HEK293 (cell line): ENCODE data around the gene MSI2.

Experiments used
- IKZF3 ChIP-seq: fragments of 450-650 bp; IDR thresholded peaks from 2 replicates; pipeline ENCODE4 v1.5.0; 2018; ENCODE audit warnings: missing biosample characterization, mild to moderate bottlenecking, missing genetic modification characterization, moderate library complexity
- MEIS1 ChIP-seq: sonication (generic); formaldehyde crosslinking; IDR thresholded peaks from 2 replicates; pipeline ENCODE4 v1.8.1; 2022; ENCODE audit warnings: missing genetic modification reagents, mild to moderate bottlenecking, borderline replicate concordance
- MZF1 ChIP-seq: fragments of 450-650 bp; formaldehyde crosslinking; IDR thresholded peaks from 2 replicates; pipeline ENCODE4 v1.5.1; 2017; ENCODE audit warnings: missing biosample characterization, missing genetic modification characterization, borderline replicate concordance
- PRDM1 ChIP-seq: fragments of 450-650 bp; formaldehyde crosslinking; IDR thresholded peaks from 2 replicates; pipeline ENCODE4; 2016; ENCODE audit warnings: missing biosample characterization, missing genetic modification characterization
- PRDM10 ChIP-seq: fragments of 450-650 bp; formaldehyde crosslinking; IDR thresholded peaks from 2 replicates; pipeline ENCODE4 v1.5.1; 2016; ENCODE audit warnings: missing biosample characterization, missing genetic modification characterization
- SCRT1 ChIP-seq: fragments of 450-650 bp; formaldehyde crosslinking; IDR thresholded peaks from 2 replicates; pipeline ENCODE4 v1.5.1; 2016; ENCODE audit warnings: missing biosample characterization, missing genetic modification characterization, borderline replicate concordance
- SP3 ChIP-seq: fragments of 450-650 bp; formaldehyde crosslinking; IDR thresholded peaks from 2 replicates; pipeline ENCODE4 v1.5.1; 2016; ENCODE audit warnings: missing biosample characterization, missing genetic modification characterization
- YY2 ChIP-seq: fragments of 450-650 bp; formaldehyde crosslinking; IDR thresholded peaks from 2 replicates; pipeline ENCODE4 v1.5.1; 2016; ENCODE audit warnings: missing biosample characterization, missing genetic modification characterization
- ZBTB26 ChIP-seq: fragments of 450-650 bp; formaldehyde crosslinking; optimal IDR thresholded peaks from 2 replicates; pipeline ENCODE3; 2016; ENCODE audit warnings: missing biosample characterization, mild to moderate bottlenecking, missing genetic modification characterization
- ZBTB49 ChIP-seq: fragments of 450-650 bp; formaldehyde crosslinking; IDR thresholded peaks from 2 replicates; pipeline ENCODE4 v1.5.1; 2016; ENCODE audit warnings: missing biosample characterization, missing genetic modification characterization, low read depth
- ZIC2 ChIP-seq: fragments of 450-650 bp; formaldehyde crosslinking; IDR thresholded peaks from 2 replicates; pipeline ENCODE4 v1.5.1; 2016; ENCODE audit warnings: missing biosample characterization, missing genetic modification characterization
- ZNF169 ChIP-seq: fragments of 450-650 bp; formaldehyde crosslinking; IDR thresholded peaks from 2 replicates; pipeline ENCODE4 v1.5.1; 2016; ENCODE audit warnings: missing biosample characterization, missing genetic modification characterization
- ZNF19 ChIP-seq: fragments of 450-650 bp; formaldehyde crosslinking; IDR thresholded peaks from 2 replicates; pipeline ENCODE4; 2016; ENCODE audit warnings: missing biosample characterization, missing genetic modification characterization, low read depth
- ZNF23 ChIP-seq: fragments of 450-650 bp; formaldehyde crosslinking; IDR thresholded peaks from 2 replicates; pipeline ENCODE4 v1.5.1; 2016; ENCODE audit warnings: missing biosample characterization, missing genetic modification characterization, borderline replicate concordance
- ZNF280D ChIP-seq: fragments of 450-650 bp; formaldehyde crosslinking; IDR thresholded peaks from 2 replicates; pipeline ENCODE4 v1.5.1; 2016; ENCODE audit warnings: missing biosample characterization, missing genetic modification characterization
- ZNF292 ChIP-seq: fragments of 450-650 bp; formaldehyde crosslinking; IDR thresholded peaks from 2 replicates; pipeline ENCODE4 v1.5.1; 2016; ENCODE audit warnings: low read depth, missing biosample characterization, missing genetic modification characterization, borderline replicate concordance
- ZNF362 ChIP-seq: fragments of 450-650 bp; formaldehyde crosslinking; IDR thresholded peaks from 2 replicates; pipeline ENCODE4 v1.5.1; 2016; ENCODE audit warnings: missing biosample characterization, missing genetic modification characterization
- ZNF391 ChIP-seq: fragments of 450-650 bp; formaldehyde crosslinking; IDR thresholded peaks from 2 replicates; pipeline ENCODE4 v1.5.1; 2016; ENCODE audit warnings: low read depth, missing biosample characterization, missing genetic modification characterization, borderline replicate concordance
- ZNF394 ChIP-seq: fragments of 450-650 bp; formaldehyde crosslinking; IDR thresholded peaks from 2 replicates; pipeline ENCODE4 v1.5.1; 2016; ENCODE audit warnings: missing biosample characterization, missing genetic modification characterization, mild to moderate bottlenecking, moderate library complexity, borderline replicate concordance
- ZNF48 ChIP-seq: fragments of 450-650 bp; formaldehyde crosslinking; IDR thresholded peaks from 2 replicates; pipeline ENCODE4 v1.5.1; 2016; ENCODE audit warnings: missing biosample characterization, missing genetic modification characterization
- ZNF510 ChIP-seq: fragments of 450-650 bp; formaldehyde crosslinking; IDR thresholded peaks from 2 replicates; pipeline ENCODE4 v1.5.1; 2018; ENCODE audit warnings: mild to moderate bottlenecking, missing genetic modification characterization, missing biosample characterization; ENCODE audit not compliant: insufficient replicate concordance
- ZNF561 ChIP-seq: fragments of 450-650 bp; IDR thresholded peaks from 2 replicates; pipeline ENCODE4 v1.5.1; 2018; ENCODE audit warnings: missing biosample characterization, missing genetic modification characterization, borderline replicate concordance
- ZNF670 ChIP-seq: fragments of 450-650 bp; formaldehyde crosslinking; IDR thresholded peaks from 2 replicates; pipeline ENCODE4 v1.5.1; 2016; ENCODE audit warnings: missing biosample characterization, missing genetic modification characterization, low read depth
- ZNF677 ChIP-seq: fragments of 450-650 bp; IDR thresholded peaks from 2 replicates; pipeline ENCODE4 v1.5.0; 2018; ENCODE audit warnings: missing biosample characterization, mild to moderate bottlenecking, missing genetic modification characterization, moderate library complexity
- ZNF701 ChIP-seq: fragments of 450-650 bp; formaldehyde crosslinking; IDR thresholded peaks from 2 replicates; pipeline ENCODE4 v1.5.1; 2016; ENCODE audit warnings: missing biosample characterization, missing genetic modification characterization
- ZNF707 ChIP-seq: fragments of 450-650 bp; formaldehyde crosslinking; IDR thresholded peaks from 2 replicates; pipeline ENCODE4 v1.5.1; 2016; ENCODE audit warnings: missing biosample characterization, missing genetic modification characterization
- ZSCAN30 ChIP-seq: fragments of 450-650 bp; IDR thresholded peaks from 2 replicates; pipeline ENCODE4 v1.5.1; 2018; ENCODE audit warnings: missing biosample characterization, mild to moderate bottlenecking, missing genetic modification characterization, moderate library complexity

MSI2 gene

GRCh38 chr17:57541472-57542394 is 285.4 kb downstream of the MSI2 start (continued):
- TF ChIP-seq ZNF23 (tag by site-specific recombination) = no peak
- TF ChIP-seq YY2 (tag by site-specific recombination) = no peak
- TF ChIP-seq ZNF48 = no peak
- TF ChIP-seq ZNF280D (tag by site-specific recombination) = no peak
- TF ChIP-seq ZNF561 = peak; percentile 62; the same call in 1 of the 2 replicates
- no peak for TF ChIP-seq ZNF169 (tag by site-specific recombination)
- TF ChIP-seq ZNF19 (tag by site-specific recombination) = no peak
- TF ChIP-seq ZNF677 (tag by site-specific recombination) = no peak
- peak; percentile 78 for TF ChIP-seq ZIC2
- no peak for TF ChIP-seq ZNF701 (tag by site-specific recombination)
- no peak for TF ChIP-seq ZBTB49 (tag by site-specific recombination)
- TF ChIP-seq ZNF707 (tag by site-specific recombination) = no peak
- TF ChIP-seq ZNF292 (tag by site-specific recombination) = no peak
- TF ChIP-seq ZNF394 (tag by site-specific recombination) = peak; percentile 47
- 0 out of 2 replicates have a peak, but pooled peaks have one; percentile 18 for TF ChIP-seq ZNF391
- peak; percentile 61; the same call in 1 of the 2 replicates for TF ChIP-seq MEIS1 (CRISPR knock-in tag)
- TF ChIP-seq ZNF362 (tag by site-specific recombination) = no peak
- TF ChIP-seq PRDM1 (tag by site-specific recombination) = peak; percentile 70
- TF ChIP-seq ZSCAN30 (tag by site-specific recombination) = no peak
- TF ChIP-seq IKZF3 (tag by site-specific recombination) = peak; percentile 70
- peak; percentile 54; the same call in 1 of the 2 replicates for TF ChIP-seq SP3
- TF ChIP-seq ZNF670 (tag by site-specific recombination) = no peak
- TF ChIP-seq ZNF510 (tag by site-specific recombination) = no peak
- peak; percentile 76 for TF ChIP-seq PRDM10 (tag by site-specific recombination)
- TF ChIP-seq MZF1 = no peak
- TF ChIP-seq SCRT1 (tag by site-specific recombination) = peak; percentile 48; the same call in 1 of the 2 replicates
- TF ChIP-seq ZBTB26 (tag by site-specific recombination) = no peak
